Liver (tissue), 9 donors: ENCODE data around the gene CXorf65. TPM values are rescaled to one million over a fixed set of nuclear protein-coding genes. Genes with fewer than 3 reads are reported as not detected.

Source experiments
- DNase-seq: peaks from one replicate; pipeline ENCODE4 v3.0.0-alpha.2; 2017; ENCODE audit warnings: low spot score
- H3K27ac ChIP-seq, 2 donors: one replicate each; pipeline ENCODE4 v1.7.0; 2013; ENCODE audit warnings: inconsistent platforms in 2 of 2, low read length in 2 of 2, control low read depth in 1 of 2, low read depth in 1 of 2, mild to moderate bottlenecking in 1 of 2
- H3K27me3 ChIP-seq, 4 donors: one replicate each; pipeline versions ENCODE4 v1.6.1 to v1.7.0; 2013; ENCODE audit warnings: low read length in 3 of 4, inconsistent platforms in 1 of 4, mild to moderate bottlenecking in 1 of 4, moderate library complexity in 1 of 4; ENCODE audit not compliant: control insufficient read depth in 4 of 4, insufficient read depth in 4 of 4
- H3K36me3 ChIP-seq, 4 donors: one replicate each; pipeline versions ENCODE4 v1.6.1 to v1.7.0; 2013; ENCODE audit warnings: low read length in 3 of 4, mild to moderate bottlenecking in 3 of 4, low read depth in 1 of 4, moderate library complexity in 1 of 4; ENCODE audit not compliant: control insufficient read depth in 4 of 4, insufficient read depth in 3 of 4
- H3K4me1 ChIP-seq, 4 donors: one replicate each; pipeline versions ENCODE4 v1.6.1 to v1.7.0; 2013; ENCODE audit warnings: low read length in 3 of 4, mild to moderate bottlenecking in 3 of 4, moderate library complexity in 1 of 4; ENCODE audit not compliant: control insufficient read depth in 4 of 4, insufficient read depth in 4 of 4
- H3K4me3 ChIP-seq, 3 donors: one replicate each; pipeline versions ENCODE4 v1.6.1 to v1.7.0; 2013; ENCODE audit warnings: low read length in 3 of 3, control low read depth in 1 of 3, low read depth in 1 of 3, mild to moderate bottlenecking in 1 of 3
- H3K9ac ChIP-seq, 2 donors: one replicate each; pipeline ENCODE4 v1.7.0; 2013; ENCODE audit warnings: low read length in 2 of 2, mild to moderate bottlenecking in 2 of 2, moderate library complexity in 2 of 2, control low read depth in 1 of 2, low read depth in 1 of 2
- H3K9me3 ChIP-seq, 4 donors: one replicate each; pipeline versions ENCODE4 v1.6.1 to v1.7.0; 2013; ENCODE audit warnings: low read length in 3 of 4; ENCODE audit not compliant: control insufficient read depth in 4 of 4
- ATF3 ChIP-seq: IDR thresholded peaks from 2 replicates; pipeline ENCODE4 v1.6.1; 2016; ENCODE audit warnings: antibody characterized with exemption
- CTCF ChIP-seq: fragments of 150-350 bp; IDR thresholded peaks from 2 replicates; pipeline ENCODE4 v1.5.1; 2017; ENCODE audit warnings: improper control_type of control experiment, low read depth, low read length; ENCODE audit not compliant: missing input control
- FOXA1 ChIP-seq: IDR thresholded peaks from 2 replicates; pipeline ENCODE4 v1.6.1; 2016; ENCODE audit warnings: antibody characterized with exemption
- FOXA2 ChIP-seq: IDR thresholded peaks from 2 replicates; pipeline ENCODE4 v1.6.1; 2016; ENCODE audit warnings: antibody characterized with exemption
- GABPA ChIP-seq, 2 donors: IDR thresholded peaks in 1 of 2; conservative IDR thresholded peaks in 1 of 2; 2 replicates each; pipeline ENCODE4 v1.6.1; 2016; ENCODE audit warnings: antibody characterized with exemption in 2 of 2, mild to moderate bottlenecking in 1 of 2, moderate library complexity in 1 of 2
- HNF4A ChIP-seq, 2 donors: conservative IDR thresholded peaks; 2 replicates each; pipeline ENCODE4 v1.6.1; 2016; ENCODE audit warnings: antibody characterized with exemption in 2 of 2, mild to moderate bottlenecking in 2 of 2
- HNF4G ChIP-seq: IDR thresholded peaks from 2 replicates; pipeline ENCODE4 v1.6.1; 2016; ENCODE audit warnings: antibody characterized with exemption
- JUND ChIP-seq, 2 donors: IDR thresholded peaks; 2 replicates each; pipeline ENCODE4 v1.6.1; 2016; ENCODE audit warnings: antibody characterized with exemption in 2 of 2
- MAX ChIP-seq: IDR thresholded peaks from 2 replicates; pipeline ENCODE4 v1.6.1; 2016; ENCODE audit warnings: antibody characterized with exemption
- NR2F2 ChIP-seq: IDR thresholded peaks from 2 replicates; pipeline ENCODE4 v1.6.1; 2016; ENCODE audit warnings: antibody characterized with exemption
- RAD21 ChIP-seq, 2 donors: IDR thresholded peaks; 2 replicates each; pipeline ENCODE4 v1.6.1; 2016; ENCODE audit warnings: antibody characterized with exemption in 2 of 2, mild to moderate bottlenecking in 2 of 2
- REST ChIP-seq: IDR thresholded peaks from 2 replicates; pipeline ENCODE4 v1.6.1; 2016; ENCODE audit warnings: antibody characterized with exemption, mild to moderate bottlenecking
- SP1 ChIP-seq: IDR thresholded peaks from 2 replicates; pipeline ENCODE4 v1.6.1; 2018; ENCODE audit warnings: antibody characterized with exemption, mild to moderate bottlenecking
- TAF1 ChIP-seq: conservative IDR thresholded peaks from 2 replicates; pipeline ENCODE4 v1.6.1; 2016; ENCODE audit warnings: antibody characterized with exemption, mild to moderate bottlenecking
- YY1 ChIP-seq: IDR thresholded peaks from 2 replicates; pipeline ENCODE4 v1.6.1; 2016; ENCODE audit warnings: antibody characterized with exemption, mild to moderate bottlenecking
- ZBTB33 ChIP-seq: IDR thresholded peaks from 2 replicates; pipeline ENCODE4 v1.6.1; 2016; ENCODE audit warnings: antibody characterized with exemption
- WGBS: extraction: QIAGEN DNeasy Blood & Tissue Kit; methylation state at CpG from one replicate; pipeline ENCODE4 v1.1.7; 2013; 5-methylcytosine and 5-hydroxymethylcytosine counted together
- polyA plus RNA-seq, 2 donors: library from polyadenylated mRNA; stranded (reverse) in 1 of 2; unstranded in 1 of 2; fragments of 200-250 nt in 1 of 2; fragments of >200 nt in 1 of 2; fragmentation: Nextera tagmentation in 1 of 2; extraction: Ambion mirVana in 1 of 2; gene quantifications; one replicate each; pipeline versions ENCODE4 v1.2.1 to v1.2.3, GENCODE V29; 2013 to 2015
- total RNA-seq, 2 donors: library from RNA; depleted of rRNA; stranded (reverse); fragments of >200 nt; gene quantifications; one replicate each; pipeline ENCODE4 v1.2.3, GENCODE V29; 2014
- donor health status: healthy.
- donor health status: healthy.
- donor health status: healthy.
- donor health status: healthy.
- donor health status: healthy.

CXorf65 gene
- total and polyA plus RNA-seq, 4 donors = not detected

- Histone ChIP-seq H3K36me3 (no peaks in the 10 kb centered on the region), H3K9ac (no peak overlapping the region), H3K27me3 (no peaks in the 10 kb centered on the region), H3K27ac (no peak overlapping the region), H3K4me1 (no peaks in the 10 kb centered on the region), H3K4me3 (no peak overlapping the region), H3K9me3 (no peaks in the 10 kb centered on the region)
- DNase-seq = no peak
- WGBS = 96% methylated on average over 7 of the region's 7 CpGs
- no peak for TF ChIP-seq TAF1
- no peak for TF ChIP-seq MAX
- TF ChIP-seq NR2F2 = no peak
- no peak for TF ChIP-seq RAD21 (IDR thresholded peaks at IDR 0.05)
- no peak for TF ChIP-seq REST
- TF ChIP-seq ATF3 = no peak
- TF ChIP-seq CTCF = no peak
- no peak for TF ChIP-seq FOXA1
- no peak for TF ChIP-seq SP1
- no peak for TF ChIP-seq HNF4G
- no peak for TF ChIP-seq YY1
- no peak for TF ChIP-seq JUND (IDR thresholded peaks at IDR 0.05)
- no peak for TF ChIP-seq FOXA2
These were observed 47.7 kb upstream of the CXorf65 start for GRCh38 chrX:71154196-71154595.

GRCh38 chrX:71151366-71151765, 44.8 kb upstream of the CXorf65 start:
- H3K9me3 ChIP-seq = no peaks in the 10 kb centered on the region
- no peak overlapping the region for H3K4me3 ChIP-seq
- H3K9ac ChIP-seq = no peak overlapping the region
- no peaks in the 10 kb centered on the region for H3K36me3 ChIP-seq
- no peaks in the 10 kb centered on the region for H3K4me1 ChIP-seq
- no peak for TF ChIP-seq SP1
- TF ChIP-seq ZBTB33 = no peak
- no peak for TF ChIP-seq ATF3
- TF ChIP-seq HNF4A (conservative IDR thresholded peaks at IDR 0.05) = no peak
- no peak for TF ChIP-seq FOXA2
- no peak for TF ChIP-seq HNF4G
- no peak for TF ChIP-seq TAF1
- no peak for TF ChIP-seq MAX
- TF ChIP-seq JUND (IDR thresholded peaks at IDR 0.05) = no peak
- no peak for TF ChIP-seq REST
- TF ChIP-seq GABPA (IDR thresholded peaks at IDR 0.05 in 1 of 2, conservative IDR thresholded peaks at IDR 0.05 in 1 of 2) = no peak
- TF ChIP-seq YY1 = no peak
- TF ChIP-seq FOXA1 = no peak
- DNase-seq = no peak
- WGBS = 75% methylated on average over 7 of the region's 7 CpGs
- no peak overlapping the region for H3K27ac ChIP-seq
- H3K27me3 ChIP-seq = no peaks in the 10 kb centered on the region
